Left hindlimb (tissue), 1 donor: ENCODE data around the gene IRF7.

Experiments
- DNase-seq: peaks from one replicate; pipeline ENCODE4 v3.0.0-alpha.2; 2018

IRF7 gene

DNA sequence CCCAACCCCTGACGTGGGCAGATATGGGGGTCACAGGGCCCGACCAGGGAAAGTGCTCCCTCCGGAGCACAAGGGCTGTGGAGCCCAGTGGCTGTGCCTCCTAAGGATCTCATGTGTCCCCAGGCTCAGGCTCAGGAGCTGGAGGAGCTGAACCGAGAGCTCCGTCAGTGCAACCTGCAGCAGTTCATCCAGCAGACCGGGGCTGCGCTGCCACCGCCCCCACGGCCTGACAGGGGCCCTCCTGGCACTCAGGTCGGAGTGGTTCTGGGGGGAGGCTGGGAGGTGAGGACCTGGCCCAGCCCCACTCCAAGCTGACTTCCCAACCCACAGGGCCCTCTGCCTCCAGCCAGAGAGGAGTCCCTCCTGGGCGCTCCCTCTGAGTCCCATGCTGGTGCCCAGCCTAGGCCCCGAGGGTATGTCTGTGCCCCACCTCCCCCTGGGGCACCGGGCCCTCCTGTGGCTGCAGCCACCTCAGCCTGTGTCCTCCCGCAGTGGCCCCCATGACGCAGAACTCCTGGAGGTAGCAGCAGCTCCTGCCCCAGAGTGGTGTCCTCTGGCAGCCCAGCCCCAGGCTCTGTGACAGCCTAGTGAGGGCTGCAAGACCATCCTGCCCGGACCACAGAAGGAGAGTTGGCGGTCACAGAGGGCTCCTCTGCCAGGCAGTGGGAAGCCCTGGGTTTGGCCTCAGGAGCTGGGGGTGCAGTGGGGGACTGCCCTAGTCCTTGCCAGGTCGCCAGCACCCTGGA is 52.5 kb downstream of the IRF7 start:
- peak; percentile 26 for DNase-seq
